Measurements from ENCODE around the gene ZRSR2.

Gene ZRSR2

DNA sequence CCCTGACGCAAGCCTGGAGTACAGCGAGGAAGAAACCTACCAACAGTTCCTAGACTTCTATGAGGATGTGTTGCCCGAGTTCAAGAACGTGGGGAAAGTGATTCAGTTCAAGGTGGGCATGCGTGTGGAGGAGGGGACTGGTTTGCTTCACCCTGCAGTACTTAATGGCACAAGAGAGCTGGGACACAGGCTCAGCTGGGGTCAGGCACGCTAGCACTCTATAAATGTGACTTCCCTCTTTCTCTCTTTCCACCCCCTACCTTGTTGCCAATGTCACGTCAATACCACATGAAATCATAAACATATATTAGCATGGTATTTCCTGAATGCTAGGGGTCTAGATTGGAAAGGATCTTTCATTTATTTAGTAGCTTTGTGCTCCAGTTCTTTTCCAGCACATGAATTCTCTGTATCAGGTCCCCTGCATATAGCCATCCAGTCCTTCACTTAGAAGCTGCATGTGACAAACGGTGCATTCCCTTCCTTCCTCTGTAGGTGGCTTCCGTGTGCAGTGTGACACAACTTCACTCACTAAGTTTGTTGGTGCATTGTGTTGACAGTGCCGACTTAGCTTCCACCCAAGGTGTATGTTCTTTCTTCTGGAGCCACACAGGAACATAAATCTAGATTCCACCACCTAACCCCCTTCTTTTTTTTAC is 25.6 kb downstream of the ZRSR2 start:
- Histone ChIP-seq H3K4me3 (ENCODE audit: severe bottlenecking) (no peak overlapping the region), H3K27ac (ENCODE audit: poor library complexity, severe bottlenecking) (no peak overlapping the region), H3K27me3 (ENCODE audit: insufficient read depth, poor library complexity, severe bottlenecking) (no peaks in the 10 kb centered on the region), H3K36me3 (ENCODE audit: low read depth) (no peaks in the 10 kb centered on the region; the same call in 1 of the 2 replicates), H3K4me1 (ENCODE audit: insufficient read depth, poor library complexity, severe bottlenecking) (no peaks in the 10 kb centered on the region), H3K9me3 (ENCODE audit: severe bottlenecking) (no peaks in the 10 kb centered on the region)
- ATAC-seq (ENCODE audit: low read depth) = no peak
- TF ChIP-seq, protein P1, sequence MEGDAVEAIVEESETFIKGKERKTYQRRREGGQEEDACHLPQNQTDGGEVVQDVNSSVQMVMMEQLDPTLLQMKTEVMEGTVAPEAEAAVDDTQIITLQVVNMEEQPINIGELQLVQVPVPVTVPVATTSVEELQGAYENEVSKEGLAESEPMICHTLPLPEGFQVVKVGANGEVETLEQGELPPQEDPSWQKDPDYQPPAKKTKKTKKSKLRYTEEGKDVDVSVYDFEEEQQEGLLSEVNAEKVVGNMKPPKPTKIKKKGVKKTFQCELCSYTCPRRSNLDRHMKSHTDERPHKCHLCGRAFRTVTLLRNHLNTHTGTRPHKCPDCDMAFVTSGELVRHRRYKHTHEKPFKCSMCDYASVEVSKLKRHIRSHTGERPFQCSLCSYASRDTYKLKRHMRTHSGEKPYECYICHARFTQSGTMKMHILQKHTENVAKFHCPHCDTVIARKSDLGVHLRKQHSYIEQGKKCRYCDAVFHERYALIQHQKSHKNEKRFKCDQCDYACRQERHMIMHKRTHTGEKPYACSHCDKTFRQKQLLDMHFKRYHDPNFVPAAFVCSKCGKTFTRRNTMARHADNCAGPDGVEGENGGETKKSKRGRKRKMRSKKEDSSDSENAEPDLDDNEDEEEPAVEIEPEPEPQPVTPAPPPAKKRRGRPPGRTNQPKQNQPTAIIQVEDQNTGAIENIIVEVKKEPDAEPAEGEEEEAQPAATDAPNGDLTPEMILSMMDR (IDR thresholded peaks at IDR 0.05; ENCODE audit: poor library complexity, severe bottlenecking) = no peak
- no peak for DNase-seq (ENCODE audit: low spot score)

DNA sequence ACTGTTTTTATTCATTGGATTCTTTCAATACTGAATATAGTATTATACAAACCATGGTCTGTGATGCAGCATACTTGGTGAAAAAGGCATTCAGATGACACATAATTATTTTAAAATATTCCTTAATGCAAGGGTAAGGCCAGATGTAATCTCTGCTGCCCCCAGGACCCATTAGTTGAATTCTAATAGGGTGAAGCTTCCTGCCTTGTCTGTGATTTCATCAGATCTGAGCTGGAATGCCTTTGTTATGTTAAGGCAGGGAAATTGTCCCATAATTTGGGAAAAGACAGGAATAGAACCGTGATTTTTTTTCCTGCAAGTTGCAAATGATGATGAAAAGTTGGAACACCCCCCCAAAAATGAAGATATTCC is 26.1 kb downstream of the ZRSR2 start:
- no peaks in the 10 kb centered on the region for H3K9me3 ChIP-seq (ENCODE audit: severe bottlenecking)
- no peak for DNase-seq (ENCODE audit: low spot score)
- no peak overlapping the region for H3K27ac ChIP-seq (ENCODE audit: poor library complexity, severe bottlenecking)
- no peaks in the 10 kb centered on the region; the same call in 1 of the 2 replicates for H3K36me3 ChIP-seq (ENCODE audit: low read depth)
- TF ChIP-seq, protein P1 (IDR thresholded peaks at IDR 0.05; ENCODE audit: poor library complexity, severe bottlenecking) = no peak
- H3K4me1 ChIP-seq (ENCODE audit: insufficient read depth, poor library complexity, severe bottlenecking) = no peaks in the 10 kb centered on the region
- no peaks in the 10 kb centered on the region for H3K27me3 ChIP-seq (ENCODE audit: insufficient read depth, poor library complexity, severe bottlenecking)
- no peak overlapping the region for H3K4me3 ChIP-seq (ENCODE audit: severe bottlenecking)
- ATAC-seq (ENCODE audit: low read depth) = no peak

DNA sequence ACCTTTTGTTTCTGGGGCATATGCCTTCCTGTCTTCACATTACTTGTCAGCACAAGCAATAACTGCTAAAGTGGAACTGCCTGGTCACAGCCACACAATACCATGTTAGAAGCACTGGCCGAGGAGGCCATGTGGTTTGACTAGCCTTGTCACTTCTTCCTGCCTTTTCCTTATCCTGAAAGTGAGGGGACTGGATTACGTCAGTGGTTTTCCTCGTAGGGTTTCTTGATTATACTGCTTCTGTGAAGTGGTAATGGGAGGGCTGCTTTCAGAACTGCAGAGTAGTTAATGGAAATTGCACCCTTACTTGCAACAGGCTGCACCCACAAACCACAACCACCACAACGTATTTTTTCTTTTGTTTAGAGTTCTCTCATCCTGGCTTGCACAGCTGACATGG is 26.6 kb downstream of the ZRSR2 start:
- ATAC-seq (ENCODE audit: low read depth) (no peak), DNase-seq (ENCODE audit: low spot score) (no peak)
- H3K27me3 ChIP-seq (ENCODE audit: insufficient read depth, poor library complexity, severe bottlenecking) = no peaks in the 10 kb centered on the region
- no peaks in the 10 kb centered on the region for H3K36me3 ChIP-seq (ENCODE audit: low read depth)
- no peaks in the 10 kb centered on the region for H3K9me3 ChIP-seq (ENCODE audit: severe bottlenecking)
- no peaks in the 10 kb centered on the region for H3K4me1 ChIP-seq (ENCODE audit: insufficient read depth, poor library complexity, severe bottlenecking)
- no peak overlapping the region for H3K27ac ChIP-seq (ENCODE audit: poor library complexity, severe bottlenecking)
- no peak overlapping the region for H3K4me3 ChIP-seq (ENCODE audit: severe bottlenecking)
- TF ChIP-seq, protein P1 (IDR thresholded peaks at IDR 0.05; ENCODE audit: poor library complexity, severe bottlenecking) = no peak

DNA sequence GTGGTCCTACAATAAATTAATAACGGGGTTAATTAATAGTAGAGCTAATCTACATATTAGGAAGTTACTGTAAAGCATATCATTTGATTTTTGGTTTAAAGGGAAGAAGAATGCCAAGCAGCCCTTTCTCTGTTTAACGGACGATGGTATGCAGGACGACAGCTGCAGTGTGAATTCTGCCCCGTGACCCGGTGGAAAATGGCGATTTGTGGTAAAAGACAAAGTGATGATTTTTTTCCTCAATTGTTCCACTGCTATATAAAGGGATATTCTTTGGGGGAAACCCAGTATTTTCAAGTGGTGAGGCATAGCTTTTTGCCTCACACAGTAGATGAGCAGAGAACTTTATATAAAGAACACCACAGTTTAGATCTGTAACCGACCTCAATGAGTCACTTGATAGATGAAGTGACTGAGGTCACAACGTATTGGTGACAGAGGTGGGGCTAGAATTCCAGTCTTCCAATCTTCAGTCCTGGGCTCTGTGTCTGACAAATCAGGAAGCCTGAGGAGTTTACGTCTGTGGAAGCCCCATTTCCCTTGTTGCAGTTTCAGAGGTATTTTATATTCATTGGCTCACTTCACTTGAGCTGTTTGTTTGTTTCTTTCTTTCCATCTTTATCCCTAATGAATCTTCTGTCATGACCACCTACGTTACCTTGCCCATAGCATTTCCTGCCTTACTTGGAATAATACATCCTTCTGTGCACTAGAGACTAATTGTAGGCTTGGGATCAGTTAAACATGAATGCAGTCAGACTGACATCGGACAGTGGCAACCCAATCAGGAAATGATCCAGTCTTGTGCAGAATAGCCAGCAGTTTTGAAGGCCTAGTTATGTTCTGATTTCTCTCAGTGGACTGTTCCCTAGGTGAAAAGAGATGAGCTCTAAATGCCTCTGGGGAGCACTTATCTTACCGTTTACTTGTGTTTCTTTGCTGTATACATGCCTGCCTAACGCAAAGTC is 30.1 kb downstream of the ZRSR2 start:
- no peaks in the 10 kb centered on the region for H3K4me1 ChIP-seq (ENCODE audit: insufficient read depth, poor library complexity, severe bottlenecking)
- ATAC-seq (ENCODE audit: low read depth) = no peak
- H3K27me3 ChIP-seq (ENCODE audit: insufficient read depth, poor library complexity, severe bottlenecking) = no peaks in the 10 kb centered on the region
- no peak overlapping the region for H3K27ac ChIP-seq (ENCODE audit: poor library complexity, severe bottlenecking)
- DNase-seq (ENCODE audit: low spot score) = no peak
- TF ChIP-seq, protein P1 (IDR thresholded peaks at IDR 0.05; ENCODE audit: poor library complexity, severe bottlenecking) = no peak
- H3K4me3 ChIP-seq (ENCODE audit: severe bottlenecking) = no peak overlapping the region
- no peaks in the 10 kb centered on the region for H3K9me3 ChIP-seq (ENCODE audit: severe bottlenecking)
- H3K36me3 ChIP-seq (ENCODE audit: low read depth) = no peaks in the 10 kb centered on the region
